ENCODE measurements around the gene SCEL. TPM values are rescaled to one million over a fixed set of nuclear protein-coding genes. Genes with fewer than 3 reads are reported as not detected.

SCEL gene
- total and polyA plus RNA-seq, 2 donors (not counting 3 experiments of a cell fraction or from before 2014, with no cell fraction given): not detected

- Histone ChIP-seq H3K27ac (ENCODE audit: insufficient read depth, low read depth, low read length) (no peak overlapping the region), H3K9me1 (replicated peaks; ENCODE audit: control insufficient read depth, extremely low read depth, insufficient read depth, low read length) (no peaks in the 10 kb centered on the region), H3K4me2 (ENCODE audit: insufficient read depth, low read length) (no peak overlapping the region), H3K27me3 (ENCODE audit: control insufficient read depth in 2 of 2, insufficient read depth in 2 of 2, low read length in 2 of 2) (peaks cover 4 to 5% of the 10 kb centered on the region in 2 experiments), H3K9me3 (replicated peaks; ENCODE audit: control insufficient read depth, insufficient read depth, low read length) (no peaks in the 10 kb centered on the region), H2AFZ (ENCODE audit: low read depth, low read length) (no peak overlapping the region), H3K79me2 (ENCODE audit: control insufficient read depth, insufficient read depth, low read length) (no peaks in the 10 kb centered on the region), H3K36me3 (ENCODE audit: control insufficient read depth in 2 of 2, extremely low read depth in 1 of 2, insufficient read depth in 2 of 2, low read length in 2 of 2) (no peaks in the 10 kb centered on the region), H3K4me3 (replicated peaks in 1 of 3; ENCODE audit: insufficient read depth in 1 of 3, low read depth in 1 of 3, low read length in 3 of 3) (no peak overlapping the region), H3K9ac (replicated peaks; ENCODE audit: extremely low read depth, insufficient read depth, low read length) (no peak overlapping the region), H3K4me1 (ENCODE audit: control insufficient read depth, extremely low read depth, insufficient read depth, low read length) (peaks cover 29% of the 10 kb centered on the region), H4K20me1 (replicated peaks; ENCODE audit: control insufficient read depth, extremely low read depth, insufficient read depth, low read length) (no peaks in the 10 kb centered on the region)
- TF ChIP-seq CTCF (IDR thresholded peaks at IDR 0.05; ENCODE audit: extremely low read depth in 1 of 2, insufficient read depth in 1 of 2, low read depth in 1 of 2, low read length in 2 of 2) (peak; percentile 3 to 17), MYC (IDR thresholded peaks at IDR 0.05; ENCODE audit: low read depth, low read length) (no peak), POLR2AphosphoS5 (IDR thresholded peaks at IDR 0.05; ENCODE audit: insufficient read depth, low read depth, low read length) (no peak)
- ChIA-PET POLR2A (no interaction called here), CTCF (interaction anchor here (0.8 to 6.6 kb wide), 12 partner anchors 9 to 376 kb away, joined by 3 to 72 read pairs (median 4); no protein-coding TSS in a partner anchor)
- BruUV-seq (replicated peaks): no TSS peak
- DNase-seq (ENCODE audit: low read depth, low spot score): peak; percentile 58
- peak; percentile 81 for FAIRE-seq
- intact Hi-C loops (cut with micrococcal nuclease) (loop anchor here (1.0 to 5.0 kb wide), 3 partner anchors 190 to 480 kb away; partner anchors contain the start of genes FBXL3 and SLAIN1), dilution Hi-C loops (cut with MboI; ENCODE audit: extremely low pct_ligation_motif_present, low sequenced_read_pairs) (no loop called here)
Measured at GRCh38 chr13:77506874-77507273, 28.6 kb upstream of the SCEL start.

Data from endothelial cell of umbilical vein (primary cell).